H9 (cell line): ENCODE results near the gene LYPD1. TPM values are rescaled to one million over a fixed set of nuclear protein-coding genes. Genes with fewer than 3 reads are reported as not detected.

Experiments used
- DNase-seq: peaks from one replicate; pipeline ENCODE4 v3.0.0-alpha.2; 2017
- H2AFZ ChIP-seq: one replicate; pipeline ENCODE4 v1.6.1; 2013; ENCODE audit warnings: mild to moderate bottlenecking, low read length, control low read depth, moderate library complexity
- H2AK5ac ChIP-seq: 2 replicates; pipeline ENCODE4 v1.6.1; 2013; ENCODE audit warnings: low read length, control low read depth, mixed read lengths; ENCODE audit not compliant: insufficient read length
- H2BK120ac ChIP-seq: one replicate; pipeline ENCODE4 v1.6.1; 2013; ENCODE audit warnings: low read depth, mild to moderate bottlenecking, low read length, control low read depth, inconsistent platforms; ENCODE audit not compliant: poor library complexity, severe bottlenecking
- H2BK12ac ChIP-seq: 2 replicates; pipeline ENCODE4 v1.6.1; 2013; ENCODE audit warnings: low read length, control low read depth, mixed read lengths, low read depth; ENCODE audit not compliant: insufficient read length
- H2BK15ac ChIP-seq: 2 replicates; pipeline ENCODE4 v1.6.1; 2013; ENCODE audit warnings: low read depth, low read length, control low read depth
- H2BK20ac ChIP-seq: one replicate; pipeline ENCODE4 v1.6.1; 2013; ENCODE audit warnings: low read depth, mild to moderate bottlenecking, low read length, control low read depth, inconsistent platforms; ENCODE audit not compliant: poor library complexity, severe bottlenecking
- H2BK5ac ChIP-seq: 2 replicates; pipeline ENCODE4 v1.6.1; 2013; ENCODE audit warnings: low read length, control low read depth, mixed read lengths; ENCODE audit not compliant: insufficient read length
- H3K14ac ChIP-seq: 2 replicates; pipeline ENCODE4 v1.6.1; 2013; ENCODE audit warnings: low read length, control low read depth; ENCODE audit not compliant: insufficient read depth
- H3K18ac ChIP-seq: 2 replicates; pipeline ENCODE4 v1.6.1; 2013; ENCODE audit warnings: low read depth, mild to moderate bottlenecking, mixed read lengths, low read length, control low read depth; ENCODE audit not compliant: insufficient read length
- H3K23ac ChIP-seq: 2 replicates; pipeline ENCODE4 v1.6.1; 2013; ENCODE audit warnings: low read length, control low read depth, mixed read lengths, low read depth; ENCODE audit not compliant: insufficient read length
- H3K23me2 ChIP-seq: 2 replicates; pipeline ENCODE4 v1.6.1; 2013; ENCODE audit warnings: low read depth, mild to moderate bottlenecking, mixed read lengths, low read length, control low read depth; ENCODE audit not compliant: insufficient read length, poor library complexity, severe bottlenecking
- H3K27ac ChIP-seq: 2 replicates; pipeline ENCODE4 v1.5.1; 2013; ENCODE audit warnings: low read length, control low read depth, mixed read lengths, low read depth; ENCODE audit not compliant: insufficient read length
- H3K27me3 ChIP-seq: 2 replicates; pipeline ENCODE4 v1.6.1; 2013; ENCODE audit warnings: low read length, control low read depth, inconsistent platforms; ENCODE audit not compliant: insufficient read depth
- H3K4ac ChIP-seq: 2 replicates; pipeline ENCODE4 v1.6.1; 2013; ENCODE audit warnings: low read depth, mild to moderate bottlenecking, control low read depth, inconsistent platforms, low read length, moderate library complexity
- H3K4me1 ChIP-seq: 2 replicates; pipeline ENCODE4 v1.6.1; 2013; ENCODE audit warnings: low read length, control low read depth, inconsistent platforms; ENCODE audit not compliant: insufficient read depth
- H3K4me2 ChIP-seq: 2 replicates; pipeline ENCODE4 v1.6.1; 2013; ENCODE audit warnings: low read length, control low read depth, mixed read lengths; ENCODE audit not compliant: insufficient read length, insufficient read depth
- H3K56ac ChIP-seq: 2 replicates; pipeline ENCODE4 v1.6.1; 2013; ENCODE audit warnings: low read depth, mild to moderate bottlenecking, mixed read lengths, low read length, control low read depth; ENCODE audit not compliant: insufficient read length
- H3K79me1 ChIP-seq: 2 replicates; pipeline ENCODE4 v1.6.1; 2013; ENCODE audit warnings: low read depth, mild to moderate bottlenecking, moderate library complexity, low read length, control low read depth, inconsistent platforms; ENCODE audit not compliant: insufficient read depth, poor library complexity, severe bottlenecking
- H3K79me2 ChIP-seq: 2 replicates; pipeline ENCODE4 v1.6.1; 2013; ENCODE audit warnings: low read length, control low read depth, inconsistent platforms; ENCODE audit not compliant: insufficient read depth
- H3K9ac ChIP-seq: 2 replicates; pipeline ENCODE4 v1.6.1; 2013; ENCODE audit warnings: low read length, control low read depth, mixed read lengths; ENCODE audit not compliant: insufficient read length; ENCODE audit errors: extremely low read depth
- H3K9me3 ChIP-seq: one replicate; pipeline ENCODE4 v1.6.1; 2013; ENCODE audit warnings: low read depth, low read length, inconsistent platforms; ENCODE audit not compliant: control insufficient read depth
- H3T11ph ChIP-seq: one replicate; pipeline ENCODE4 v1.6.1; 2013; ENCODE audit warnings: mild to moderate bottlenecking, low read length, control low read depth, inconsistent platforms
- H4K20me1 ChIP-seq: one replicate; pipeline ENCODE4 v1.6.1; 2013; ENCODE audit not compliant: control insufficient read depth, insufficient read length, insufficient read depth
- H4K5ac ChIP-seq: 2 replicates; pipeline ENCODE4 v1.6.1; 2013; ENCODE audit warnings: low read depth, mild to moderate bottlenecking, mixed read lengths, low read length, control low read depth; ENCODE audit not compliant: insufficient read length
- H4K8ac ChIP-seq: replicated peaks from 2 replicates; pipeline ENCODE4 v1.6.1; 2013; ENCODE audit warnings: low read length, control low read depth, mixed read lengths, low read depth; ENCODE audit not compliant: insufficient read length
- H4K91ac ChIP-seq: 2 replicates; pipeline ENCODE4 v1.6.1; 2013; ENCODE audit warnings: low read depth, mild to moderate bottlenecking, moderate library complexity, mixed read lengths, low read length, control low read depth; ENCODE audit not compliant: insufficient read length
- H3K27ac Mint-ChIP-seq, 3 experiments: 2 replicates in 2 of 3; 3 replicates in 1 of 3; pipeline ENCODE4 v1.8.0; 2020 to 2021; ENCODE audit warnings: mixed read lengths in 3 of 3, mild to moderate bottlenecking in 1 of 3, moderate library complexity in 1 of 3
- H3K27me3 Mint-ChIP-seq: 2 replicates; pipeline ENCODE4 v1.8.0; 2021; ENCODE audit warnings: low read depth, mild to moderate bottlenecking, moderate library complexity, mixed read lengths
- H3K36me3 Mint-ChIP-seq, 3 experiments: 2 replicates in 2 of 3; 3 replicates in 1 of 3; pipeline ENCODE4 v1.8.0; 2020 to 2021; ENCODE audit warnings: low read depth in 3 of 3, mixed read lengths in 3 of 3; ENCODE audit not compliant: insufficient read depth in 1 of 3
- H3K4me1 Mint-ChIP-seq, 2 experiments: 2 replicates each; pipeline ENCODE4 v1.8.0; 2020; ENCODE audit warnings: mixed read lengths in 2 of 2
- H3K4me3 Mint-ChIP-seq, 2 experiments: 2 replicates in 1 of 2; 3 replicates in 1 of 2; pipeline ENCODE4 v1.8.0; 2020 to 2021; ENCODE audit warnings: mild to moderate bottlenecking in 2 of 2, mixed read lengths in 2 of 2, moderate library complexity in 1 of 2
- H3K9me3 Mint-ChIP-seq, 2 experiments: 2 replicates in 1 of 2; 3 replicates in 1 of 2; pipeline ENCODE4 v1.8.0; 2020; ENCODE audit warnings: mild to moderate bottlenecking in 2 of 2, mixed read lengths in 2 of 2, moderate library complexity in 1 of 2
- CTCF ChIP-seq: fragments of 200-600 bp; sonication (generic); conservative IDR thresholded peaks from 3 replicates; pipeline ENCODE4 v1.8.0; 2021; ENCODE audit warnings: antibody characterized with exemption, mild to moderate bottlenecking
- WGBS: extraction: QIAGEN DNeasy Blood & Tissue Kit; methylation state at CpG from one replicate; pipeline ENCODE4 v1.1.7; 2013; ENCODE audit warnings: missing lambda C conversion rate, low lambda C conversion rate, mixed read lengths; ENCODE audit not compliant: insufficient read length; ENCODE audit errors: extremely low coverage; 5-methylcytosine and 5-hydroxymethylcytosine counted together
- total RNA-seq: library from RNA; stranded (reverse); gene quantifications from 2 replicates; pipeline ENCODE4 v1.2.1, GENCODE V29; 2021

LYPD1 gene
- total RNA-seq, 1 experiment from 2014 or later: 10.6 TPM

GRCh38 chr2:132697556-132698205, 27.7 kb upstream of the LYPD1 start:
- no CpG with 5 or more reads among the region's 4 CpGs for WGBS
- Mint-ChIP-seq H3K9me3 (no peaks in the 10 kb centered on the region), H3K27ac (no peak overlapping the region), H3K4me3 (no peak overlapping the region), H3K27me3 (peaks cover 3% of the 10 kb centered on the region; the same call in 1 of the 2 replicates), H3K4me1 (peaks cover 10 to 11% of the 10 kb centered on the region in 2 experiments), H3K36me3 (no peaks in the 10 kb centered on the region)
- H3K79me1 ChIP-seq: no peaks in the 10 kb centered on the region
- no peak overlapping the region for H4K91ac ChIP-seq
- no peak overlapping the region for H3K4ac ChIP-seq
- no peak overlapping the region for H3K4me2 ChIP-seq
- H3K27me3 ChIP-seq: no peaks in the 10 kb centered on the region
- TF ChIP-seq CTCF: no peak
- no peaks in the 10 kb centered on the region for H4K20me1 ChIP-seq
- H3K23ac ChIP-seq: no peak overlapping the region
- H3K18ac ChIP-seq: no peak overlapping the region
- H4K5ac ChIP-seq: no peak overlapping the region
- no peaks in the 10 kb centered on the region for H3K79me2 ChIP-seq
- H2BK12ac ChIP-seq: no peak overlapping the region
- no peaks in the 10 kb centered on the region for H3K23me2 ChIP-seq
- H2BK15ac ChIP-seq: no peak overlapping the region
- H3K56ac ChIP-seq: no peak overlapping the region
- H2BK120ac ChIP-seq: no peak overlapping the region
- no peak overlapping the region for H2AFZ ChIP-seq
- H3K27ac ChIP-seq: no peak overlapping the region
- no peak overlapping the region for H3K9ac ChIP-seq
- no peak overlapping the region for H2AK5ac ChIP-seq
- no peaks in the 10 kb centered on the region; the same call in 1 of the 2 replicates for H3K4me1 ChIP-seq
- no peak overlapping the region for H3K14ac ChIP-seq
- no peak overlapping the region for H3T11ph ChIP-seq
- no peak for DNase-seq
- H2BK5ac ChIP-seq: no peak overlapping the region
- no peak overlapping the region for H2BK20ac ChIP-seq
- H4K8ac ChIP-seq: no peak overlapping the region
- no peaks in the 10 kb centered on the region for H3K9me3 ChIP-seq
